Right hindlimb (tissue), 1 donor: Measurements from ENCODE around the gene TIMM50.
A peak's percentile ranks its signal among the peaks of the same experiment; 100 is the strongest.
"Not testable (repeated sequence)": the region's sequence is repeated elsewhere in the genome, so short reads cannot be mapped to it uniquely, and the experiment has no call there.

Experiments
- DNase-seq: peaks from one replicate; pipeline ENCODE4 v3.0.0-alpha.2; 2018

TIMM50 gene

DNA sequence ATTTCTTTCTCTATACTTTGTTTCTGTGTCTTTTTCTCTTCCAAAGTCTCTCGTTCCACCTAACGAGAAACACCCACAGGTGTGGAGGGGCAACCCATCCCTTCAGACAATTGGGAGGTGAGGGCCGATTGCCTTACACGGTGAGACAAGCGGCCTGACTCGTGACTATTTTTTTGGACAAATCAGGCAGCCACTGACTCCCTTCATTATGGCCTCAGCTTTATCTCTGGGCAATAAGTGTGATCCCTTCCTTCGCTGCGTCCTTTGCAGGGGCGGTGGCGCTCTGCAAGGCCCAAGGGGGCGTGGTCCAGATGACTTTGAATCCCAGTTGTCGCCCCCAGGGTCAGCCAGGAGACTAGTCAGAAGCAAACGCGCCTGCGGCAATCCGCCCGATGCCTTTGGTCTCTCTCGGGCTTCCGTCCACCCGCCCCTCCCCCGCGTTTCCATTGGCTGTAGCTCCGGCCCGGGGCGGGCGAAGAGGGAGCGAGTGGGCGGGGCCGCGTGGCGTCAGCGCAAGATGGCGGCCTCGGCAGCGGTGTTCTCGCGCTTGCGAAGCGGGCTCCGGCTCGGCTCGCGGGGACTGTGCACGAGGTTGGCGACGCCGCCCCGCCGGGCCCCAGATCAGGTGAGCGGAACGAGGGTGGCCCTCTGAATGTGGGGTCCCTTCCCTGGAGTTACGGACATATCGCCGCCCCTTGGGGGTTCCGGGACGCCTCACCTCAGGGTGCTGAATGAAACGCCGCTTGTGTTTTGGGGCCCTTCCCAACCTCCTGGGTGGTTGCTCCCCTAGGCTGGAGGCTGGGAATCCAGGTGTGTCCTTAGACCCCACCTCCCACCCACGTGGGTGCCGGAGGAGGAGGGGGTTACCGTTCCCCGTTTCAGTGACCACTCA is at the start of gene TIMM50:
TSS of gene TIMM50 (plus strand) at position 502 of the 892 bp plus-strand sequence. CDS start at position 518, 16 bp downstream.
- DNase-seq: peak; percentile 97

DNA sequence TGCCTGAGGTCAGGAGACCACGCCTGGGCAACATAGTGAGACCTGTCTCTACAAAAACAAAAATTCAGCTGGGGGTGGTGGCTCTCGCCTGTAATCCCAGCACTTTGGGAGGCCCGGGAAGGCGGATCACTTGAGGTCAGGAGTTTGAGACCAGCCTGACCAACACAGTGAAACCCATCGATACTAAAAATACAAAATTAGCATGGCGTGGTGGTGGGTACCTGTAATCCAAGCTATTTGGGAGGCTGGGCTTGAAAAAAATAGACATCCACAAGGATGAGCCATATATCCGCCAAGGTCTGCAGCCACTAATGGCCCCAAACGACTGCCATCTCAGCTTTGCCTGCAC is 48.0 kb upstream of the TIMM50 start:
- no peak for DNase-seq

DNA sequence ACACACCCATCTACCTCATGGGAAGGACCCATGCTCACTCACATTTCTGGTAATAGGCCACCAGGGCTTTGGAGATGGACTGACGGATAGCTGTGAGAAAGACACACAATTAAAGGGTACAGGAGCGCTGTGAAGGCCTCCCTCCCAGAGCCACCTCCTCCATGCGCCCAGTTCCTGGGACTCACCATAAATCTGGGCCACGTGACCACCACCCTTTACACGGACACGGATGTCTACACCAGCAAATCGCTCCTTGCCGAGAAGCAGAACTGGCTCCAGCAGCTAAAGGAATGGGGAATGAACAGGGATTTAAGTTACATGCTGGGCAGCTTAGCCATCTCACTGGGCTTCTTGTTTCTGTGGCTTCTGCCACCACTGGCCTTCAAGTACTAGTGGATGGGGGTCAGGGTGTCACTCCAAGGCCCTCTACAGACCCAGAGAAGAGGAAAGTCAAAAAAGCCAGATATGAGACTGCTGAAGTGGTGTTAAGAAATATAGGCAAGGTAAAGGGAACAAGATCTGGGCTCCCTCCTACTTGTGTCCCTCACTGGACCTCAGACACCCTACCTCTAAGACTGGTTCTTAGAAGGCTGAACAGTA is 47.1 kb upstream of the TIMM50 start:
- no peak for DNase-seq

DNA sequence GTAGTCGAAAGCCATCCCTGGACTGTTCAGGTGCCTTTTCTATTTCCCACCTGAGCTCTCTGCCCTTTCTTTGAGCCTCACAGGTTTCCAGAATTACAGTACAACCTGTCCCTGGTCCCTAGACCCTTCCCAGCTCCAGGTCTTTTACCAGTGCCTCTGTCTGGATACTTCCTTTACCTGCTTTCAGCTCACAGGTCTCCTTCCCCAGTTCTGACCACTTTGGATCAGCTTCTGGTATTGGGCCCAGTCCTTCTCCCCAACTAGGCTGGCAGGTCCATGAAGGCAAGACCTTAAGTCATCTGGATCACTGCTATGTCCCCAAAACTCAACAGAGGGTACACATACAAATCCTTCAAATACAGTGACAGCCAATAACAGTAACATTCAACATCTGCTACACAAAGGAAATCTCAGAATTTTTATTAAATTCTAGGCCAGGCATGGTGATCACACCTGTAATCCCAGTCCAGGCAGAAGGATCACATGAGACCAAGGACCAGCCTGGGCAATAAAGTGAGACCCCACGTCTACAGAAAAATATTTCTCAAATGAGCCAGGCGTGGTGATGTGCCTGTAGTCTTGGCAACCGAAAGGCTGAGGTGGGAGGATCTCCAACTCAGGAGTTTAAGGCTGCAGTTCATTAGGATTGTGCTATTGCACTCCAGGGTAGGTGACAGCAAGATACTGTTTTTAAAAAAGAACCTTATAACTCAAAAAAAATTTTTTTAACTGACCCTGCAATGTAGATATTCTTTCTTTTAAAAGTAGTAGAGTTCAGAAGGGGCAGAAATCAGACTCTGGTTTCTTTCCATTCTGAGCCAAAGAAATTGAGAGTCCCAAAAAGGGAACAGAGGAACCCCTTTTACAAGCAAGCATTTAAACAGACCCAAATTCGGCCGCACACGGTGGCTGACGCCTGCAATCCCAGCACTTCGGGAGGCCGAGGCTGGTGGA is 46.2 kb upstream of the TIMM50 start:
- no peak for DNase-seq

DNA sequence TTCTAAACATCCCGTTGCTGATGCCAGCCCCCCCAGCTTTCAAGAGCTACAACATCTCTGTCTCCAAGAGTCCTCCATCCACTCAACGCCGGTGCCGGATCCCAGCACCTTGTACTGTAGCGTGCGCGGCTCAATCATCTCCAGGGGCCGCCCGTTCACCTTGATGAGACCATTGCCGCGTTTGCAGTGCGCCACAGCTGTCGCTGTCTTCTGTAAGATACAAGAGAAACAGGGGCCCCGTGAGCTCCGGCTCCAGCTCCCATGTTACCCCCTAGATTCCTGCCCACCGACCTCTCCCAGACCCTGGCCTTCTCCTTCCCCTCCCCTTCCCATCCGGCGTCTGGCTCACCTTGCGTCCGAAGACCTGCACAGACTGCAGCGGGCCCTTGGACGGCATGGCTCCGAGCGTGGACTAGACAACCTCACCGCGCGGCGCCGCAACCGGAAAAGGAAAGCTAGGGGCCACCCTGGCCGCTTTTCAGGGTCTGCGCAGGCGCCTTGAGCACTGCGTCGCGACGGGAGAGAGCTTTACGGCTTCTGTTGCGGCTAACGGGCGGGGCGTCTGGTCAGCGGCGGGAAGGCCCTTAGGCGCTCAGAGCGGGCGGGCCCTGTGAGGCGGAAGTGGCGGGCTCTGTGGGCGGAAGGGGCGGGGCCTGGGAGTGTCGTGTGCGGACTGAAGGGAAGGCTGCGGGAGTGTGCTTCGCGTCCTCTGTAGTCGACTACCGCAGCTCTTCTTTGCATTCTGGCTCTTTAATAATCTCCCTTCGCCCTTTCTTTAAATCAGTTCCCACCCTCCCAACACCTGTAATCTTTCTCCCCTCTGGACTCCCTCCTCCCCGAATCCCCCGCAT is 44.9 kb upstream of the TIMM50 start, which contains the start of gene RPS16:
TSS of gene RPS16 (minus strand) at position 451 of the 851 bp plus-strand sequence. CDS start at position 397, 54 bp downstream.
- peak; percentile 99 for DNase-seq

DNA sequence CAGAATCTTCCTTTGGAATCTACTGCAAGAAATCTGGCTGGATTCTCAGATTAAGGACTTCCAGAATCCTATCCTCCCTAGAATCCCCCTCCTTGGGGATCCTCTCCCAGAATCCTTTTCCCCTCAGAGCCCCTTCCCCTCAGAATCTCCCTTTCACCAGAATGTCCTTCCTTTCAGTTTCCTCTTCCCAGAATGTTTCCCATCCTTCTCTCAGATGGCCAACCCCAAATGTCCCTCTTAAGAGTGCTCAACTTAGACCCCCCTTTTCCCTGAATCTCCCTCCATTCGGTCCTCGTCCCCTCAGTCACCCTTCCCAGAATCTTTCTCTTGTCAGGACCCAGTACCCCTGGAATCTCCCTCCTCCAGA is 44.3 kb upstream of the TIMM50 start:
- no peak for DNase-seq

DNA sequence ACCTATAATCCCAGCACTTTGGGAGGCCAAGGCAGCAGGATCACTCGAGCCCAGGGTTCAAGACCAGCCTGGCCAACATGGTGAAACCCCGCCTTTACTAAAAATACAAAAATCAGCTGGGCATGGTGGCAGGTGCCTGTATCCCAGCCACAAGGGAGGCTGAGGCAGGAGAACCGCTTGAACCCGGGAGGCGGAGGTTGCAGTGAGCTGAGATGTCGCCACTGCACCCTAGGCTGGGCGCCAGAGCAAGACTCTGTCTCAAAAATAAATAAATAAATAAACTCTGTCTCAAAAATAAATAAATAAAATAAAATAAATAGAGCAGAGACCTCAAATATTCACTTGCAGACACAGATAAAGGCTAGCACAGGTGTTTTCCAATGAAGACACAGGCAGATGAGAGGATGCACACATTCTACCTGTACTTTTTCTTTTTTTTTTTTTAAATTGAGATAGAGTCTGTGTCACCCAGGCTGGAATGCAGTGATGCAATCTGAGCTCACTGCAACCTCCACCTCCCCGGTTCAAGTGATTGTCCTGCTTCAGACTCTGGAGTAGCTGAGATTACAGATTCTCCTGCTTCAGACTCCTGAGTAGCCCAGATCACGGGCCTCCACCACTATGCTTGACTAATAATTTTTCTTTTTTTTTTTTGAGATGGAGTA is 42.2 kb upstream of the TIMM50 start:
- no peak for DNase-seq

DNA sequence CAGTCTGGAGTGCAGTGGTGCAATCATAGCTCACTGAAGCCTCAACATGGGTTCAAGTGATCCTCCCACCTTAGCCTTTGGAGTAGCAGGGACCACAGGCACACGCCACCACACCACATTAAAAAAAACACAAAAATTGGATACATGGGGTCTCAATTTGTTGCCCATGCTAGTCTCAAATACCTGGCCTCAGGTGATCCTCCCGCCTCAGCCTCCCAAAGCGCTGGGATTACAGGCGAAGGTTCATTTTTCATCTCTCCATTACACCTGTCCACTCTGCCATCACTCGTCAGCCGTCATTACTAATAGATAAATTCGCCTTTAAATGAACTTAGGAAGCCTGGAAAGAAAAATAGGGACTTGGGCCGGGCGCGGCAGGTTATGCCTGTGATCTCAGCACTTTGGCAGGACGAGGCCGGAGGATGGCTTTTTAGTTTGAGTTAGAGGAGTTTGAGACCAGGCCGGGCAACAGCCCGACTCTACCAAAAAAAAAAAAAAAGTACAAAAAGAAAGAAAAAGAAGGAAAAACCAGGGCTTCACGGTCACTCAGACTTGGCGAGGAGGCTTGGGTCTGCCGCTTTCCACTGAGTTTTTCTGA is 35.9 kb upstream of the TIMM50 start:
- DNase-seq: no peak

DNA sequence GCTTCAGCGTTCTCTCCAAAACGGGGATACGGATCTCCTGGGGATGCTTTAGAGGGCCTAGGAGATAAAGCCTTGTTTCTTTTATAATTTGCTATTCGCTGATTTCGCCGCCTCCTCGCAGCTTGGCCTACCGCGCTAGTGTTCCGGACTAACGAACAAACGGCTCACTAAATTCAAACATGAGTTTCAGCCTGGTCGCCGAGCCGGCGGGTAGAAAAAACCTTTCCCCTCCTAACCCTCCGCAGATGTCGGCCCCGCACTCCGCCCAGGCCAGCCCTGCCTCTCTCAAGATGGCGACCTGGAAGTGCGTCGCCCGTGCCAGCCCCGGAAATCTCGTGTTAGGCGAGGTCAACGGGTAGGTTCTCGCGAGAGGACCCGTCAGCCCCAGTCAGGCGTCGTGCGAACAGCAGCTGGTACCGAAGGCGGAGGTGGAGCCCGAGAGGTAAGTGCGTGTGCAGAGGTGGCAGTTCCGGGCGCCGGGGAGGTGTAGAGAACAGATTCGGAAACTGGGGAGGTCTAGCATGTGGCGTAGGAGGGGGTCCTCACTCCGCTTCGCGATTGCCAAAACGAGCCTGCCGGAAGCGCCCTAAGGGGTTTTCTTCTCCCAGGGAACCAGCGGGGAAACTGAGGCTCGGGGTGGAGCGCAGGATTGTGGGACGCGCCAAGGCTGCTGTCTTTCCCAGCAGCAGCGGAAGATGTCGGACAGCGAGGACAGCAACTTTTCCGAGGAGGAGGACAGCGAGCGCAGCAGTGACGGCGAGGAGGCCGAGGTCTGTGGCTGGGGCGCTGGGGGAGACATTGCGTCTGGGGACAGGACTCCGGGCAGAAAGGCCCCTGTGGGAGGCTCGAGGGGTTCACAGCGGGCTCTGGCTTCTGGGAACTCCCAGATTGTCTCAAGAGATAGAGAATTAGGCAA is 35.2 kb upstream of the TIMM50 start, which contains the start of gene SUPT5H:
TSS of gene SUPT5H (plus strand) at position 387 of the 916 bp plus-strand sequence. CDS start at position 696, 309 bp downstream.
- peak; percentile 98 for DNase-seq

DNA sequence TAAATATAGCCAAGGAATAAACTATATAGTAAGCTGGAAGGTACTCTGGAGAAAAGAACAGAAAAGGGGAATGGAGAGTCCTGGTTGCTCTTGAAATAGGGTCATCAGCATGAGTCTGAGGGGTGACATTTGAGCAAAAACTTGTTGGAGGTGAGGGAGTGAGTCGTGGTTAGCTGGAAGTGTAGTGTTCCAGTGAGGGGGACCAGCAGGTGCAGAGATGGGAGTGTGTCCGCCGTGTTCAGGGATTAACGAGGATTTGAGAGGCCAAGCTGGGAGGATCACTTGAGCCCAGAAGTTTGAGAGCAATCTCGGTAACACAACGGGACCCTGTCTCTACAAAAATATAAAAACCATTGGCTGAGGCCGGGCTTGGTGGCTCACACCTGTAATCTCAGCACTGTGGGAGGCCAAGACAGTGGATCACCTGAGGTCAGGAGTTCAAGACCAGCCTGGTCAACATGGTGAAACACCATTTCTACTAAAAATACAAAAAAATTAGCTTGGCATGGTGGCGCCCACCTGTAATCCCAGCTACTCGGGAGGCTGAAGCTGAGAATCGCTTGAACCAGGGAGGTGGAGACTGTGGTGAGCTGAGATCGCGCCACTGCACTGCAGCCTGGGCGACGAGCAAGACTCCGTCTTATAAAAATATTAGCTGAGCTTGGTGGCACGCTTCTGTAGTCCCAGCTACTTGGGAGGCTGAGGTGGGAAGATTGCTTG is 34.1 kb upstream of the TIMM50 start:
- DNase-seq: no peak

DNA sequence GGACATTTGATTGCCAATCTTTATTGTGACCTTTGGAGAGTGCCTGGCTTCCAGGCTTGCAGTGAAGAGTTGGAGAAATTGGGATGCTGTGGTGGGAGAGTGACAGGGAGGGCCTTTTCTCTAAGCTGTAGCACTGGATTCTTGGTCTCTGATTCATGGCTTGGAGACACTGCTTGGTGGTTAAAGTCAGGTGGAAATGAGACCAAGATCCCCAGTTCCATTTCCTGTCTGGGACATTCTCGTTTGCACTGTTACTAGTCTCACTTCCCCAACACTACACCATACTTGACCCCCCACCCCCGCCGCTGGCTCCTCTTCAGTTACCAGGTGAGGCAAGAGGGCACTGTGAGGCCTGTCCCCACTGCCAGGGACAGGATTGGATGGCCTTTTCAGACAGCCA is 32.4 kb upstream of the TIMM50 start:
- DNase-seq: no peak

DNA sequence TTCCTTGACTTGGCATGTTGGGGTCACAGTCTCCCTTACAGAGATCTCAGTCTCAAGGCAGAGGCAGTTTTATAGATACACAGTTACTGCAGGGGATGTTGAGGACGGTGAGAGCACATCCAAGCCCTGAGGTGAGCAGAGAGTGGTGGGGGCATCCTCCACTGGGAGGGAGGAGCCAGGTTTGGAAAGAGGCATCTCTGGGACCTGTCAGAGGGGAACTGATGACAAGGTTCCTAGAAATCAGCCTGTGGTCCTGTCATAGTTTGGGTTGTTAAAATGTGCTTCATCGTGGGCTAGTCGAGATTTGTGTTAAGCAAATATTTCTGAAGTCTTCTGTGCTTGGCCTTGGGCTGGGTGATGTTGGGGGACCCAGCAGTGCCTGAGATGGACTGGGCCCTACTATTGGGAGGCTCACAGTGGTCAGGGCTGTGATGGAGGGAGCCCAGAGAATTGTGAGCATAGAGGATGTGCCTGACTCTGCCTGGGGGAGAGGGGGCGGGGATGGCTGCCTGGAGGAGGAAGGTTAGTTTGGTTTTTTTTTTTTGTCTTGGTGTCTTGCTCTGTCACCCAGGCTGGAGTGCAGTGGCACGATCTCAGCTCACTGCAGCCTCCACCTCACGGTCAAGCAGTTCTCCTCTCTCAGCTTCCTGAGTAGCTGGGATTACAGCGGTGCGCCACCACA is 31.4 kb upstream of the TIMM50 start:
- no peak for DNase-seq

DNA sequence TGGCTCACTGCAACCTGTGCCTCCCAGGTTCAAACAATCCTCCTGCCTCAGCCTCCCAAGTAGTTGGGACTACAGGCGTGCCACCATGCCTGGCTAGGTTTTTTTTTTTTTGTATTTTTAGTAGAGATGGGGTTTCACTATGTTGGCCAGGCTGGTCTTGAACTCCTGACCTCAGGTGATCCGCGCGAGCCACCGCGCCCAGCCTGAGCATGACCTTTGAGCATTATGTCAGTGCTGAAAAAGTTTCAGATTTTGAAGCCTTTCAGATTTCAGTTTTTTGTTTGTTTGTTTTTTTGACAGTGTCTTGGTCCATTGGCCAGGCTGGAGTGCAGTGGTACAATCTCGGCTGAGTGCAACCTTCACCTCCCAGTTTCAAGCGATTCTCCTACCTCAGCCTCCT is 29.4 kb upstream of the TIMM50 start:
- DNase-seq: not testable (repeated sequence)

DNA sequence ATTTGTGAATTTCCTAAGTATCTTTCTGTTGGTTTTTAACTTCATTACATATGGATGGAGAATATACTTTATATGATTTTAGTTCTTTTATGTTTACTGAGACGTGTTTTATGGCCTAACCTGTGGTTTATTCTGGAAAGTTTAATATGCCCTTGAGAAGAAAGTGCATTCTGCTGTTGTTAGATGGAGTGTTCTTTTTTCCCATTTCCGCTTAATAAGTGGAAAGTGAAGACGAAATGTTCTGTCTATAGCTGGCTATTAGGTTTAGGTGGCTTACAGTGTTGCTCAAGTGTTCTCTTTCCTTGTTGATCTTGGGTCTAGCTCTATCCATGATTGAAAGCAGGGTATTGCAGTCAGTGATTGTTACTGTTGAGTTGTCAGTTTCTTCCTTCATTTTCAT is 17.2 kb upstream of the TIMM50 start:
- DNase-seq: no peak

DNA sequence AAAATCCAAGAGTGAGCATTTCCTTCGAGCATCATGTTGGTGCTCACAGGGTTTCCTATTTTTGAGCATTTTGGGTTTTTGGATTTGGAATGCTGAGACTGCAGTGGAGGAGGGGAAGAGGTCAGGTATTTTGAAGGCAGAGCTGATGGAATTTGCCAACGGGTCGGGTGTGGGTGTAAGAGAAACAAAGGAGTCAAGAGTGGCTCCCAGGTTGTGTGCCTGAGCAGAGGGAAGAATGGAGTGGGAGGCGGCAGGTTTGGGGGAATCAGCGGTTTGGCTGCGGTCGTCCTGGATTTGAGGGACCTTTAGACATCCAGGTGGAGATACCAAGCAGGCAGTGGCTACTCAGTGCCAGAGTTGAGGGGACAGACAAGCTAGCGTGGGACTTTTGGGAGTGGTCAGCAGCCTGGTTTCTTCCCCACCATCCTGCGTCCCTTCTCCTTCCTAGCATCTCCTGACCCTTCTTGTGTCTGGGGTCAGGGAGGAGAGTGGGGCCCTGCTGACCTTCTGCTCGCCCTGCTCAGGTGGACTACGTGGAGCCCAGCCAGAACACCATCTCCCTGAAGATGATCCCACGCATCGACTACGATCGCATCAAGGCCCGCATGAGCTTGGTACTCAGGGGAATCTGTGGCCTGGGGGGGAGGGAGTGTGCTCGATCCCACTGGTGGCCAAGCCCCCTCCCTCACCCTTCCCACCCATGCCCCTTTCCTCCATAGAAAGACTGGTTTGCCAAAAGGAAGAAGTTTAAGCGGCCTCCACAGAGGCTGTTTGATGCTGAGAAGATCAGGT is 14.5 kb upstream of the TIMM50 start:
- DNase-seq: no peak

DNA sequence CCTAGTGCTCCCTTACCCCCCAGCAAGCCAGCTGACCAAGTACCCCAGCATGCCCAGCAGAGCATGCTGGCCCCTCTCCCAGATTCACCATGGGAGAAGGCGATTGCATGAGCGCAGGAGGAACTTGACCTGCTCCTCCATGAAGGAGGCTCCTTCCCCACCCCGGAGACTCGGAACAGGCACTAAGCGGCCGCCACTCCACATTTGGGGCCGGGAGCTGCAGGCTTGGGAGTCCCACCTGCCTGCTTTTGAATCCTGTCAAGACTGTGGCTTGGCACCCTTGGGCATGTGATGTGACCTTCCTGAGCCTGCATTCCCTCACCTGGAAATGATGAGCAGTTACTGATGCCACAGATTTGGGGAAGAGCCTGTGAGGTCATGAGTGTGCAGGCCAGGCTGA is 12.7 kb upstream of the TIMM50 start:
- no peak for DNase-seq

DNA sequence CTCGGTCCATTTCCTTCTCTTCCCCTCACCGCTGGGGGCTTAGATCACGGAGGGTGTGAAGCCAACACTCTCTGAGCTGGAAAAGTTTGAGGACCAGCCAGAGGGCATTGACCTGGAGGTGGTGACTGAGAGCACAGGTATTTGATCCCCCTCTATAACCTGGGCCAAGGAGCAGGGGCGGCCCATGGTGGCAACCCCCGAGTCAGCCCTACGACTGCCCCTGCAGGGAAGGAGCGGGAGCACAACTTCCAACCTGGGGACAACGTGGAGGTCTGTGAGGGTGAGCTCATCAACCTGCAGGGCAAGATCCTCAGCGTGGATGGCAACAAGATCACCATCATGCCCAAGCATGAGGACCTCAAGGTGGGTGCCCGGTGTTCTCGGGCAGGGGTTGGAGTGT is 11.6 kb upstream of the TIMM50 start:
- DNase-seq: no peak

DNA sequence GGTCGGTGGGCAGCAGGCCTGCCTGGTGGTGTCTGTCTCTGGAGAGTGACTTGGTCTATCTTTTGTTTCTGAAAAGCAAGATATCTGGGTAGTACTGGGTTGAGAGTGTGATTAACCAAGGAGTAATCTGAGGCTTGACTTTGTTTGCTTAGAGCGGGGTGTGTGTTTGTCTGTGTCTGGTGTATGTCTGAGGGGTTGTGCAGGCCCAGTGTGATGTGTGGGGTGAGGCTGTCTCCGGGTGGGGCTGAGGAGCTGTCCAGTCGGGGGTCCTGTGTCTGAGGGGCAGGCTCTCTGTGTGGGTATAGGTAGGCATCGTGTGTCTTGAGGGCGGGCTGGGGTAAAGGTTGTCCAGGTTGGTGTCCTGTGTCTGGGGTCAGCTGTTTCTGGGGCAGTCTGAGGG is 11.1 kb upstream of the TIMM50 start:
- DNase-seq: no peak
